Ishikawa (cell line): Measurements from ENCODE around the gene LNP1.

Experiments
- CEBPB ChIP-seq: IDR thresholded peaks from 2 replicates; pipeline ENCODE4 v1.6.1; 2012
- CREB1 ChIP-seq: IDR thresholded peaks from 2 replicates; pipeline ENCODE4 v1.6.1; 2012; ENCODE audit warnings: low read depth
- EGR1 ChIP-seq: IDR thresholded peaks from 2 replicates; pipeline ENCODE4 v1.6.1; 2012
- EP300 ChIP-seq: IDR thresholded peaks from 2 replicates; pipeline ENCODE4 v1.6.1; 2012; ENCODE audit warnings: borderline replicate concordance
- FOXM1 ChIP-seq: IDR thresholded peaks from 2 replicates; pipeline ENCODE4 v1.6.1; 2012; ENCODE audit warnings: low read depth, borderline replicate concordance
- NFIC ChIP-seq: IDR thresholded peaks from 2 replicates; pipeline ENCODE4 v1.6.1; 2012
- RAD21 ChIP-seq: IDR thresholded peaks from 2 replicates; pipeline ENCODE4 v1.6.1; 2012; ENCODE audit warnings: low read depth
- TAF1 ChIP-seq: IDR thresholded peaks from 2 replicates; pipeline ENCODE4 v1.6.1; 2012; ENCODE audit warnings: low read depth, mild to moderate bottlenecking
- TCF12 ChIP-seq: IDR thresholded peaks from 2 replicates; pipeline ENCODE4 v1.6.1; 2012; ENCODE audit warnings: low read depth
- TEAD4 ChIP-seq: IDR thresholded peaks from 2 replicates; pipeline ENCODE4 v1.6.1; 2012
- YY1 ChIP-seq: IDR thresholded peaks from 2 replicates; pipeline ENCODE4 v1.6.1; 2012; ENCODE audit warnings: low read depth
- ZBTB7A ChIP-seq: IDR thresholded peaks from 2 replicates; pipeline ENCODE4 v1.6.1; 2012; ENCODE audit warnings: low read depth
- TF ChIP-seq, protein P1 (sequence below): IDR thresholded peaks from 2 replicates; pipeline ENCODE4 v1.6.1; 2012
- TF ChIP-seq, protein P2 (sequence below): IDR thresholded peaks from 2 replicates; pipeline ENCODE4 v1.6.1; 2012
- TF ChIP-seq, protein P3 (sequence below): IDR thresholded peaks from 2 replicates; pipeline ENCODE4 v1.6.1; 2012; ENCODE audit warnings: low read depth, mild to moderate bottlenecking

The LNP1 gene

DNA sequence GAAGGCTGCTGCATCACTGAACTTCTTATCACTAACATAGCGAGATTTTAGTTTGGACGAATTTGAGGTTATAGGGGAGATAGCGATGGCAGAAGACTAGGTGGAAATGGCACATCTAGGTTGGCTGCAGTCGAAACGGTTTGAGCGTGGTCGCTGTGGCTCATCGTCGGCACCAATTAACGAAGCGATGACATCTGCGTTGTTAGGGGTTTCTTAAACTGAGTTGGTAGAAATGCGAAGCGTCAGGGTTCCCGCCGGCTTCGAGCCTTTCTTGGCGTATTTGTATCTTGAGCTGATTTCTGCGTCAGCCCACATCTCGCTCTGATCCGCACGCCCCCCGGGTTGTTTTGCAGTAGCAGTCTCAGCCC lies 319 bp downstream of the LNP1 start:
- TF ChIP-seq EP300 (no peak), YY1 (no peak), CEBPB (no peak), EGR1 (no peak), TAF1 (no peak), CREB1 (no peak), TCF12 (no peak), TEAD4 (no peak)
- TF ChIP-seq, protein P1, sequence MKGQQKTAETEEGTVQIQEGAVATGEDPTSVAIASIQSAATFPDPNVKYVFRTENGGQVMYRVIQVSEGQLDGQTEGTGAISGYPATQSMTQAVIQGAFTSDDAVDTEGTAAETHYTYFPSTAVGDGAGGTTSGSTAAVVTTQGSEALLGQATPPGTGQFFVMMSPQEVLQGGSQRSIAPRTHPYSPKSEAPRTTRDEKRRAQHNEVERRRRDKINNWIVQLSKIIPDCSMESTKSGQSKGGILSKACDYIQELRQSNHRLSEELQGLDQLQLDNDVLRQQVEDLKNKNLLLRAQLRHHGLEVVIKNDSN = no peak
- TF ChIP-seq, protein P2, sequence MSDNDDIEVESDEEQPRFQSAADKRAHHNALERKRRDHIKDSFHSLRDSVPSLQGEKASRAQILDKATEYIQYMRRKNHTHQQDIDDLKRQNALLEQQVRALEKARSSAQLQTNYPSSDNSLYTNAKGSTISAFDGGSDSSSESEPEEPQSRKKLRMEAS = no peak

DNA sequence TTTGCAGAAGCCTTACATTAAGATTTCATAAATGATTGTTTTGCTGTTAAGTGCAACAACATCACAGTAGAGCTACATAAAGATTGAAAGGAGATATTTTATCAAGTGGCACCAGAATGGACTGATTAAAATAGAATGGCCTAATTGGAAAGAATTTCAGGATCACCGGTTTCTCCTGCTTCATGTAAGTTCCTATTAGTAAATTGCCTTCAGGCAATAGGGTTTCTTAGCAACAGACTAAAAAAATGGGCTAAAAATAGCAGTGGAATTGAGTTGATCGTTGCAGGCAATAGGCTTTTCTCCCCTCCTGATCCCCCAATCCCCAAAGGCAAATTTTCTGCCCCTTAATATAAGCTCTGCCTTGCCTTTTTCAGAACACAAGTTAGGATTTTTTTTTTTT lies 917 bp downstream of the LNP1 start:
- TF ChIP-seq CREB1 (no peak), CEBPB (no peak), NFIC (no peak), YY1 (no peak), EP300 (no peak)
- TF ChIP-seq, protein P3, sequence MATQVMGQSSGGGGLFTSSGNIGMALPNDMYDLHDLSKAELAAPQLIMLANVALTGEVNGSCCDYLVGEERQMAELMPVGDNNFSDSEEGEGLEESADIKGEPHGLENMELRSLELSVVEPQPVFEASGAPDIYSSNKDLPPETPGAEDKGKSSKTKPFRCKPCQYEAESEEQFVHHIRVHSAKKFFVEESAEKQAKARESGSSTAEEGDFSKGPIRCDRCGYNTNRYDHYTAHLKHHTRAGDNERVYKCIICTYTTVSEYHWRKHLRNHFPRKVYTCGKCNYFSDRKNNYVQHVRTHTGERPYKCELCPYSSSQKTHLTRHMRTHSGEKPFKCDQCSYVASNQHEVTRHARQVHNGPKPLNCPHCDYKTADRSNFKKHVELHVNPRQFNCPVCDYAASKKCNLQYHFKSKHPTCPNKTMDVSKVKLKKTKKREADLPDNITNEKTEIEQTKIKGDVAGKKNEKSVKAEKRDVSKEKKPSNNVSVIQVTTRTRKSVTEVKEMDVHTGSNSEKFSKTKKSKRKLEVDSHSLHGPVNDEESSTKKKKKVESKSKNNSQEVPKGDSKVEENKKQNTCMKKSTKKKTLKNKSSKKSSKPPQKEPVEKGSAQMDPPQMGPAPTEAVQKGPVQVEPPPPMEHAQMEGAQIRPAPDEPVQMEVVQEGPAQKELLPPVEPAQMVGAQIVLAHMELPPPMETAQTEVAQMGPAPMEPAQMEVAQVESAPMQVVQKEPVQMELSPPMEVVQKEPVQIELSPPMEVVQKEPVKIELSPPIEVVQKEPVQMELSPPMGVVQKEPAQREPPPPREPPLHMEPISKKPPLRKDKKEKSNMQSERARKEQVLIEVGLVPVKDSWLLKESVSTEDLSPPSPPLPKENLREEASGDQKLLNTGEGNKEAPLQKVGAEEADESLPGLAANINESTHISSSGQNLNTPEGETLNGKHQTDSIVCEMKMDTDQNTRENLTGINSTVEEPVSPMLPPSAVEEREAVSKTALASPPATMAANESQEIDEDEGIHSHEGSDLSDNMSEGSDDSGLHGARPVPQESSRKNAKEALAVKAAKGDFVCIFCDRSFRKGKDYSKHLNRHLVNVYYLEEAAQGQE = no peak

DNA sequence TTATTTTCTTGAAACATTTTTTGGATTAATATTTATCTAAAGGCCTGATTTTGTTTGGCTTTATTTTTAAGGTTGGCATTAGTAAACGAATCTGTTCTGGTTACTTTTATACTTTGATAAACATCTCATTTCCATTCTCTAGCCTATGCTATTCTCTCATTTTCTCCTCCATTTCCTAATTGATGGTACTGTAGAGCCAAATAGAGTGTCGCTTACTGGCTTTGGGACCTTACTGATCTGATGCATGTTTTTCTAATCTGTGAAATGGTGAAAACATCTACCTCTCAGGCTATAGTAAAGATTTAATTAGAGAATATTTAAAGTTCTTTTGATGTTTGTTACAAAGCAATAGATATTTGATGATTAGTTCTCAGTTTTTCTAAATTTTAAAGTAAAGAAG lies 1.6 kb downstream of the LNP1 start:
- no peak for TF ChIP-seq YY1
- TF ChIP-seq TAF1 = no peak
- no peak for TF ChIP-seq TEAD4
- TF ChIP-seq CREB1 = no peak
- TF ChIP-seq, protein P3 = no peak
- TF ChIP-seq NFIC = no peak
- TF ChIP-seq CEBPB = no peak
- TF ChIP-seq RAD21 = no peak
- no peak for TF ChIP-seq EP300
- no peak for TF ChIP-seq EGR1
- TF ChIP-seq, protein P2 = no peak
- TF ChIP-seq TCF12 = no peak
- no peak for TF ChIP-seq FOXM1
- TF ChIP-seq, protein P1 = no peak
- no peak for TF ChIP-seq ZBTB7A

DNA sequence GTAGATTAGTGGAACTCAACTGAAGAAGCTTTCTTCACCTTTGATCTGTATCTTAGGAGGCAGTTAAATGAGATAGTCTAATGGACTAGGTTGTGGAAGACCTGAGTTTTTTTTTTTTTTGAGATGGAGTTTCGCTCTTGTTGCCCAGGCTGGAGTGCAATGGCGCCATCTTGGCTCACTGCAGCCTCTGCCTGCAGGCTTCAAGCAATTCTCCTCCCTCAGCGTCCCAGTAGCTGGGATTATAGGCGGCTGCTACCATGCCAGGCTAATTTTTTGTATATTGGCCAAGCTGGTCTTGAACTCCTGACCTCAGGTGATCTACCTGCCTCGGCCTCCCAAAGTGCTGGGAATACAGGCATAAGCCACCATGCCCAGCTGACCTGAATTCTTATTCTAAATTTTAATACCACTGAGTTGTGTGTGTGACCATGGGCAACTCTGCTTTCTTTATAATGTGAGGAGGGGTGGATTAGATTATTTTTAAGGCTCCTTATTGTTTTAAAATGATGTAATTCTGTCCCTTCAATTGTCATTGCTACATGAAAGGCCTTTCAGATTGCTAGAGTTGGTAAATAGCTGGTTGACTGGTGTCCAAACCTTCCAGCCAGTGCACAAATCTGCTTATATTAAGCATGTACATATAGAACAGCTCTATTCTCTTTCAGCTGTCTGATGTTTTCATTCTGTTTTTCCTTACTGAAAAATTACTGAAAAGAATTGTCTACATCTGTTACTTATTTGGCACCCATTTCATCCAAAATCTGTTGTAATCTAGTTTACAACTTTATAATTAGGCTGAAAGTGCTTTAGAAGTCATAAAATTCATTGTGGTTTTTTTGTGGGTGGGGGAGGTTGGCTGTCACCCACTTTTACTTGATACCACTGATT lies 2.3 kb downstream of the LNP1 start:
- TF ChIP-seq TAF1 = no peak
- TF ChIP-seq TCF12 = no peak
- TF ChIP-seq, protein P3 = no peak

DNA sequence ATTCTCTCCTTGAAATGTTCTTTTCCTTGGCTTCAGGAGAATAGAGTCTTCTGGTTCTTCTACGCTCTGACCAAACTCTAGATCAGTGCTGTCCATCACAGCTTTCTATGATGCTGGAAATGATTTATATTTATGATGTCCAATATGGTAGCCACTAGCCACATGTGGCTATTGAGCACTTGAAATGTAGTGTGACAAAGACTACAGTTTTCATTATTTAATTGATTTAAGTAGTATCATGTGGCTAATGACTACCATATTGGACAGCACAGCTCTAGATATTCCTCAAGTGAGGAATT lies 2.9 kb downstream of the LNP1 start:
- TF ChIP-seq FOXM1 (no peak), EP300 (no peak), TAF1 (no peak), NFIC (no peak), TEAD4 (no peak), CEBPB (no peak), RAD21 (no peak), TCF12 (no peak), CREB1 (no peak), YY1 (no peak), ZBTB7A (no peak), EGR1 (no peak)
- TF ChIP-seq, protein P2 = no peak
- TF ChIP-seq, protein P3 = no peak
- TF ChIP-seq, protein P1 = no peak
